Measurements from ENCODE around the gene PAK5.

The PAK5 gene

GRCh38 chr20:9573335-9574151, 265.3 kb downstream of the PAK5 start:
- peak; percentile 70 for DNase-seq

- no peak for DNase-seq
Observed at GRCh38 chr20:9572670-9573069, 266.2 kb downstream of the PAK5 start.

GRCh38 chr20:9571783-9572182, 267.1 kb downstream of the PAK5 start:
- peak; percentile 12 for DNase-seq

- no peak for DNase-seq
Observed at GRCh38 chr20:9570612-9571011, 268.3 kb downstream of the PAK5 start.

GRCh38 chr20:9566977-9567376, 271.9 kb downstream of the PAK5 start:
- no peak for DNase-seq

GRCh38 chr20:9565910-9566550, 272.8 kb downstream of the PAK5 start:
- no peak for DNase-seq

GRCh38 chr20:9557411-9557810, 281.5 kb downstream of the PAK5 start:
- no peak for DNase-seq

GRCh38 chr20:9555781-9556180, 283.1 kb downstream of the PAK5 start:
- no peak for DNase-seq

- peak; percentile 55 for DNase-seq
Observed at GRCh38 chr20:9551808-9552550, 286.9 kb downstream of the PAK5 start.

GRCh38 chr20:9550871-9551270, 288.0 kb downstream of the PAK5 start:
- DNase-seq: peak; percentile 81

GRCh38 chr20:9550283-9550682, 288.6 kb downstream of the PAK5 start:
- no peak for DNase-seq

GRCh38 chr20:9543214-9543613, 295.7 kb downstream of the PAK5 start:
- DNase-seq: no peak

- DNase-seq: no peak
Observed at GRCh38 chr20:9535449-9535848, 303.4 kb downstream of the PAK5 start.

GRCh38 chr20:9534025-9534424, 304.9 kb downstream of the PAK5 start:
- DNase-seq: no peak

GRCh38 chr20:9532069-9532838, 306.6 kb downstream of the PAK5 start:
- peak; percentile 99 for DNase-seq

- peak; percentile 65 for DNase-seq
Observed at GRCh38 chr20:9531581-9531980, 307.3 kb downstream of the PAK5 start.

- no peak for DNase-seq
Observed at GRCh38 chr20:9523636-9524035, 315.2 kb downstream of the PAK5 start.

- DNase-seq: peak; percentile 85
Observed at GRCh38 chr20:9520086-9520485, 318.8 kb downstream of the PAK5 start.

- peak; percentile 96 for DNase-seq
Observed at GRCh38 chr20:9518576-9519175, 320.2 kb downstream of the PAK5 start.

- DNase-seq: no peak
Observed at GRCh38 chr20:9517297-9518162, 321.3 kb downstream of the PAK5 start.

- DNase-seq: no peak
Observed at GRCh38 chr20:9516234-9516871, 322.5 kb downstream of the PAK5 start.
